KOPT-K1 (cell line): Measurements from ENCODE around the gene GGTLC1.
"Not testable (repeated sequence)": the region's sequence is repeated elsewhere in the genome, so short reads cannot be mapped to it uniquely, and the experiment has no call there.

Source experiments
- H3K27ac ChIP-seq: fragments of 200-600 bp; sonication (generic); 2 replicates; pipeline ENCODE4 v1.5.1; 2016; ENCODE audit warnings: antibody characterized with exemption, mild to moderate bottlenecking, low read depth, low read length; ENCODE audit not compliant: poor library complexity, severe bottlenecking
- H3K36me3 ChIP-seq: fragments of 200-600 bp; sonication (generic); 2 replicates; pipeline ENCODE4 v1.5.1; 2017; ENCODE audit warnings: antibody characterized with exemption, mild to moderate bottlenecking, low read length, moderate library complexity; ENCODE audit not compliant: insufficient read depth
- H3K9me3 ChIP-seq: fragments of 200-600 bp; sonication (generic); 2 replicates; pipeline ENCODE4 v1.5.1; 2017; ENCODE audit warnings: antibody characterized with exemption, low read length, mild to moderate bottlenecking; ENCODE audit not compliant: insufficient read depth, poor library complexity, severe bottlenecking

GGTLC1 gene

GRCh38 chr20:24002896-24003295 lies 14.3 kb upstream of the GGTLC1 start:
- no peak overlapping the region for H3K27ac ChIP-seq
- no peaks in the 10 kb centered on the region for H3K9me3 ChIP-seq
- H3K36me3 ChIP-seq = no peaks in the 10 kb centered on the region

GRCh38 chr20:24001712-24002405 lies 13.3 kb upstream of the GGTLC1 start:
- H3K27ac ChIP-seq = no peak overlapping the region
- no peaks in the 10 kb centered on the region for H3K9me3 ChIP-seq

DNA sequence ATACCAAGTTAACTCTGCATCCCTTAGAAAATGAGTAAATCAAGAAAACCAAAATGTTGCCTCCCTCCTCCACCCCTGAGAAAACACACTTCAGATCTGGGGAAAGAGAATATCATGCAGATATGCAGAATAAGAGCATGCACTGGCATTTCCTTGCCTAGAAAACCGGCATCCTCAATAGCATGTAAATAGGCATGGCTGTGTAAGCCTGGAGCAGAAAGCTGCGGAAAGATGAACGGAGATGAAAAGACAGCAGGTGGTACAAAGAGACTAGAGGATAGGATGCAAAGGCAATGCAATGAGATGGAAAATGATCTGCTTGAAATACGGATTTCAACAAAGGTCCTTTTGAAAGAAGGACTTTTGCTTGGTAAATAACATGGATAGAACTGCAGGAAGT lies 10.3 kb upstream of the GGTLC1 start:
- H3K27ac ChIP-seq = no peak overlapping the region
- H3K36me3 ChIP-seq = no peaks in the 10 kb centered on the region
- no peaks in the 10 kb centered on the region for H3K9me3 ChIP-seq

More at GRCh38 chr20:24001712-24002405, 13.3 kb upstream of the GGTLC1 start:
- H3K36me3 ChIP-seq = no peaks in the 10 kb centered on the region

GRCh38 chr20:23998392-23998791 lies 9.8 kb upstream of the GGTLC1 start:
- Histone ChIP-seq H3K36me3 (no peaks in the 10 kb centered on the region), H3K27ac (no peak overlapping the region), H3K9me3 (no peaks in the 10 kb centered on the region)

DNA sequence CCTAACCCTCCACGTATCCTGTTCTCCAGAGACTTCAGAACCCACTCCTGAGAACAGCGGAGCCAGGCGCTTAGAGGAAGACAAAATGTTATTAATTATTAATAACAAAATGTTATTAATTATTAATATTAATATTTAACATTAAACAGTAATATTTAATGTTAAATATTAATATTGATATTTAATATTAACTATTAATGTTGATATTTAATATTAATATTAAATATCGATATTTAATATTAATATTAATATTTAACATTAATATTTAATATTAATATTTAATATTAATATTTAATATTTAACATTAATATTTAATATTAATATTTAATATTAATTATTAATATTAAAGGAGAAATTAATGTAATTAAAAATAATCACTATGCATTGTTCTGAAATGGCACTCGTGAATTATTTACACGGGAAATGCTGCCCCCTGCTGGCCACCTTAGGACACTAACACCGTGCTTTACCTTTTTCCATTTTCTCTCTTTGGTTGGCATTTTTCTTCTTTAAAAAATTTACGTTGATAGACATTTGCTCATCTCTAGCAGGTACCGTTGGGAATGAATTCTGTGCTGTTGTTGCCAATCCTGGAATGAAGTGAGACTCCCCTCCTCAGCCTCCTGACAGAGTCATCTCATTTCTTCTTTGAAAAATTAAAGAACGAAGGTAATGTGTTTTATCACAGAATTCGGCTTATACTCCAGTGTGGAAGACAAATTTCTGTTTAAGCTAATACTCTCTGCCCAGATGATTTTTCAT lies 7.5 kb upstream of the GGTLC1 start:
- H3K36me3 ChIP-seq = no peaks in the 10 kb centered on the region
- no peak overlapping the region for H3K27ac ChIP-seq
- no peaks in the 10 kb centered on the region for H3K9me3 ChIP-seq

GRCh38 chr20:23995291-23995690 lies 6.7 kb upstream of the GGTLC1 start:
- not testable (repeated sequence) for H3K36me3 ChIP-seq, H3K9me3 ChIP-seq, H3K27ac ChIP-seq

- H3K27ac ChIP-seq = not testable (repeated sequence)
Measured at GRCh38 chr20:23994001-23994633, 5.5 kb upstream of the GGTLC1 start.

DNA sequence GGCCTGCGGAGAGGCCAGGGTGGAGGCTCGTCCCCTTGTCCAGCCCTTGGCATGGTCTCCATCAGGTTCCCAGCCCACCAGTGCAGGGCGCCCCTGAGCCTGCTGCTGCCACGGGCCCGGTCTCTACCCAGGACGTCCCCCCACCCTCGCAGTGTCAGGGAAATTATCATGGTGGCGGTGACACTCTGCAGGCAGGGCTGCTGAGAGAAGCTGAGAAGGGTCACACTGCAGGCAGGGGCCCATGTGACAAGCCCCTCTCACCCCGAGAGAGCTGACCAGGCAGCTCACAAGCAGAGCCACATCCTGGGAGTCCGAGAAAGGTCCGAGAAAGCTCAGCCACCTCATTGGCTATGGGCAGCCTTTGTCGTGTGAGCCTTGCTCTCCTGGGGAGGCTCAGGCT lies 4.9 kb upstream of the GGTLC1 start:
- H3K36me3 ChIP-seq, H3K9me3 ChIP-seq, H3K27ac ChIP-seq: not testable (repeated sequence)

More at GRCh38 chr20:23994001-23994633, 5.5 kb upstream of the GGTLC1 start:
- H3K36me3 ChIP-seq, H3K9me3 ChIP-seq: not testable (repeated sequence)

DNA sequence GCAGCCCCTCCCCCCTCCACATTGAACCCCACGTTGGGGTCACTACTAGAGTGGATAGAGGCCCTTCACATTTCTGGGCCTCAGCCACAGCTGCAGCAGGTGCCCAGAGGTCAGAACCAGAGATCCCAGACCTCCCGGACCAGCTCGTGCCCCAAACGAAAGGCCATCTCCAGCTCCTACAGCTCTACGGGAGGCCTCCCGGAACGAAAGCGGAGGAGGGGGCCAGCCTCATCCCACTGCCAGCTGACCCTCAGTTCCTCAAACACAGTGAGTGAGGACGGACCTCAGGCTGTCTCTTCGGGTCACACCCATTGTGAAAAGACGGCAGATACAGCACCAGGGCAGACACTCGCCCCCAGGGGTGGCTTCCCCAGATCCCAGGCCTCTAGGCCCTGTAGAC lies 1.7 kb upstream of the GGTLC1 start:
- H3K36me3 ChIP-seq, H3K27ac ChIP-seq, H3K9me3 ChIP-seq: not testable (repeated sequence)

DNA sequence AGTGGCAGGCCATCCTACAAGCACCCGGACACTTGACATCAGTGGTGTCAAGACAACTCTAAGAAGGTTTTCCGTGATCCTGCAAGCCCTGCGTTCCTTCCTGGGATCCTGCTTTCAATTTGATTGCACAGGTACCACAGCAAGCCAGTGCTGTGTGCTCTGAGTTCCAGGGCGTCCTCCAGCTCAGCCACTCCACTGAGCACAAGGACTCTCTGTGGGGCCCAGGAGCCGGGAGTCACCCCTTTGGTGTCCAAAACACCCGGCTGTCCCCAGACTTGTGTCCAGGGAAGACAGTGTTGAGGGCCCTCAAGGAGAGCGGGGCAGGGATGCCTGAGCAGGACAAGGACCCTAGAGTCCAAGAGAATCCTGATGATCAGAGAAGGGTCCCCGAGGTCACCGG lies 387 bp upstream of the GGTLC1 start:
- not testable (repeated sequence) for H3K27ac ChIP-seq, H3K36me3 ChIP-seq, H3K9me3 ChIP-seq

DNA sequence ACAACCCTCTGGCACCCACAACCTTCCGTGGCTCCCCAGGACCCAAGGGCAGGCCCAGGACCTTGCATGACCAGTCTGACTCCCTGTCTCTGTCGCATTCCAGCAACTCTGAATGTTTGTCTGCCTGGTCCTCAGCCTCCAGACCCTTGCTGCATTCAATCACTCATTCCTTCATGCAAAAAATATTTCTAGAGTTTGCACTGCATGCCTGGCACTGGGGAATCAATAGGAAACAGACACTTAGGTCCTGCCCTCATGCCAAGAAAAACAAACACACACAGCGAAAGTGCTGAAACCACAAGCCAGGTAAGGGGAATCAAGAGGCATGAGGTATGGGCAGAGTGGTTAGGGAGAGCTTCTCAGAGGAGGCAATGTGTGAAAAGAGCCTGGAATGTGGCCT lies 1.9 kb downstream of the GGTLC1 start:
- H3K36me3 ChIP-seq, H3K27ac ChIP-seq, H3K9me3 ChIP-seq: not testable (repeated sequence)

DNA sequence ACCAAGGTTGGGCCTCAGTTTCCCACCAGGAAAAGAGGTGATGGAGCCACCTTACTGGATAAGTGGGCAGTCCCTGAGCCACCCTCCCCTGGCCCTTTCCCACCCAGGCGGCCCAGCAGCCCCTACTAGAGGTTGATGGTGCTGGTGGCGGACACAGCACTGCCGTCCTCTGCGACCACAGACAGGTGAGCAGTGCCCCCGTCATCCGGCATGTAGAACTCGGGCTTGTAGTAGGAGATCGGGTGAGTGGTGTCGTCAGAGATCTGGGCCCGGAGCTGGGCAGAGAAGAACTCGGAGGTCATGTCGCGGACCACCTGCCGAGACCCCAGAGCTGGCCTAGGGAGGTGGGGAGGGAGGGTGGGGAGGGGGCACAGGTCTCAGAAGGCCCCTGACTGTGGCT lies 2.3 kb downstream of the GGTLC1 start:
- not testable (repeated sequence) for H3K9me3 ChIP-seq, H3K27ac ChIP-seq, H3K36me3 ChIP-seq

DNA sequence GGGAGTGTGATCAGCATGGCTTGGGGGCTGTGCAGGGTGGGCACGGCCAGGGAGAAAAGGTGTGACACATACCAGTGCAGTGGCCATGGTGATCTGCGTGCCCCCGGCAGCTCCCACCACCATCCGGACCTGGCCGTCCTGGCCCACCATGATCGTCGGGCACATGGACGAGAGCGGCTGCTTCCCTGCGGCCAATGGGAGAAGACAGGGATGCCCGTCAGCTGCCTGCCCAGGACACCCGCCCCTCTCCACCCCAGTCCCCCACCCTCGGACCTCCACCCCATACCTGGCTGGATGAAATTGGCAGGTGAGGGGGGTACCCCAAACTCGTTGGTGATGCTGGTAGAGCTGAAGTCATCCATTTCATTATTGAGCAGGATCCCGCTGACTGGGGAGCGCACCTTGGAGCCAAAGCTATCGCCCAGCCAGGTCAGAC lies 2.8 kb downstream of the GGTLC1 start:
- H3K9me3 ChIP-seq, H3K27ac ChIP-seq, H3K36me3 ChIP-seq: not testable (repeated sequence)

DNA sequence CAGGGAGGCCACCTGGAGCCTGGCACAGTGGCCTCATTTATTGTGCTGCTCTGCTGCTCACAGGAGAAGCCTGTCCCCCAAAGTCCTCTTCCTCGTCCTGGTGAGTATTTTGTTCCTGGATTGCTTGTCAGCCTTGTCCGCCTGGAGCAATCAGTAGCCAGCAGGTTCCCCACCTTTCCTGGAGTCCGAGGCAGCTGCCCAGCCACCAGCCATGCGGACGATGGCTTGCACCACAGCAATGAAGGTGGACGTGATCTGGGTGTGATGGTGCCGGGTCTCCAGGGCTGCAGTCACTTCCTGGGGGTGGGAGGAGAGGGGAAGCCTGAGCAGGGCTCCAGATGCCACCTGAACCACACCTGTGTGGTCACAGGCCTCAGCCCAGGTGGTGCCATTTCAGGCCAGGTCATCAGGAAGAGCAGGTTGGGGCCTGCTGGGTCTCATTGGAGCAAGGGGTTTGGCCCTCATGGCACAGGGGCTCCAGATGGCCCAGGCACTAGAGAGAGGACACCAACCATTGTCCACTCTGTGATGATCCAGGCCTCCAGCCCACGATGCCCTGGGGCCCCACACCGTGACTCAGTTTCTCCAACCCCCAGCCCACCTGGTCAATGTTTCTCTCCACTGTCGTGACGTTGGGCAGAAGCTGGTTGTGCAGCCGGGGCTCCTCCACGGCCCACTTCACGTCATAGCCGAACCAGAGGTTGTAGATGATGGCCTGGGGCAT lies 3.4 kb downstream of the GGTLC1 start:
- H3K27ac ChIP-seq, H3K36me3 ChIP-seq, H3K9me3 ChIP-seq: not testable (repeated sequence)

DNA sequence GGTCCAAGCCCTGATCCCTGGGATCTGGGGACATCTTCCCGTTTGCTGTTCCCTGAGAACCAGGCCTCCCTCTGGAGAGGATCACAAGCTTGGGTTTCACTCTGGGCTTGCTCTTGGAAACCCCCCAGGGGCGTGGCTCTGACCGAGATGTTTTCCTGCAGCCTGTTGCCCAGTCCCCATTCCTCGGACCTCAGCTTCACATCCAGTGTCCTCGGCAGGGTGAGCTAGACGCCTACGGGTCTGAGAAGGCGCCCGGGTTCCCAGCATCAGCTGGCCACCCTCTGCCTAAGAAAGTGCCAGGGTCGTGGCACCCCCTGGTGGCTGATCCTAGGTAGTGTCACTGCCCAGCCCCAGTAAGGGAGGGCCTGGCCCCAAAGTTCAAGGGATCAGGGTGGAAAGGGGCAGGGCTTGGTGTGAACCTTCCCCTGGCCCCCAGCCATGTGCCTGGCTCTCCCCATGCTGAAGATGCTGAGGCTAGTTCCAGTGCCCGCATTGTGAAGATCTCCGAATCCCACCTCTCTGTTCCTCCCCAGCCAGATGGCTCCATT lies 4.0 kb downstream of the GGTLC1 start:
- not testable (repeated sequence) for H3K27ac ChIP-seq, H3K9me3 ChIP-seq, H3K36me3 ChIP-seq
